IPS DF 19.7 (cell line): ENCODE measurements around the gene POMGNT1.

Experiments
- DNase-seq: peaks from one replicate; pipeline ENCODE4 v3.0.0-alpha.2; 2013; ENCODE audit warnings: low read depth, low spot score

The POMGNT1 gene

DNA sequence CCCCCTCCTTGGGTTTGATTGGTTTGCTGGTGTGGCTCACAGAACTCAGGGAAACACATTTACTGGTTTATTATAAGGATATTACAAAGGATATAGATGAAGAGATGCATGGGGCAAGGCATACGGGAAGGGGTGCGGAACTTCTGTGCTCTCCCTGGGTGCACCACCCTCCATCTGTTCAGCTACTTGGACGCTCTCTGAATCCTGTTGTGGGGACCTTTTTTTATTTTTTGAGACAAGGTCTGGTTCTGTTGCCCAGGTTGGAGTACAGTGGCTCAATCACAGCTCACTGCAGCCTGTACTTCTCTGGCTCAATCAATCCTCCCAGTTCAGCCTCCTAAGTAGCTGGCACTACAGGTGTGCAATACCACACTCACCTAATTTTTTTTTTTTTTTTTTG is 12.3 kb upstream of the POMGNT1 start:
- DNase-seq: no peak

DNA sequence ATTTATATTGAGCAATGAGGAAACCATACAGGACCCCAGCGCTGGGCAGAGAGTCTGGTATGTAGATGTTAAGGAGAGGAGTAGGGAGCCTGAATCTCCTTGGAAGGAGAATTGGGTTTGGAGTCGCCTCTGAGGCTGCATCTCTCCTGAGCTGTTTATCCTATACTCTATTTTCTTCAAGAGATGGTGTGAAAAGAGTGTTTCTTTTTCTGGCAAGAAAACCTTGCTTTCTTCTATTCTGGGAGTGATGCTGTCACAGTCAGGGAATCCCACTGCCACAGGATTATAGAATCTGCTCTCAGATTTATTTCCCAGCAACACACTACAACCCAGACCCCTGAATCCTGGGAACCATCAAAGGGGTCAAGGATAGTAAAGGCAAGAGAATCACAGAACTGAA is 8.2 kb upstream of the POMGNT1 start:
- no peak for DNase-seq

DNA sequence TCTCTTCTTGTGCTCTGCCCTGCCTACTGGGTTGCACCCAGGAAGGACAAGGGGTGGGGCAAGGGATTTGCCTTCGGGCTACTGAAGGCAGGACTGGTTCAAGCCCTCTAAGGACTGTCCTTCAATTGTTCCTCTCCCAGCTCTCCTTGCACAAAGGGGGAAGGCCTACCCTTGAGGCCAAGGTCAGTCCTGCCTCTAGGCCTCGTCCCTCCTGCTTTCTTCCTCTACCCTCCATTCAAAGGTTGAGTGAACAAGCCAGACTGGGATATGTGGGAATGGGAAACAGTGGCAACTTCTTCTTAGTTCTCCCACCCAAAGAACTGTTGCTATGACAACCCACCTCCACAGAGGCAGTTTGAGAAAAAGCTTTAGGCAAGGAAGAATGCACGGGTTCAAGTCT is 7.6 kb upstream of the POMGNT1 start:
- no peak for DNase-seq

DNA sequence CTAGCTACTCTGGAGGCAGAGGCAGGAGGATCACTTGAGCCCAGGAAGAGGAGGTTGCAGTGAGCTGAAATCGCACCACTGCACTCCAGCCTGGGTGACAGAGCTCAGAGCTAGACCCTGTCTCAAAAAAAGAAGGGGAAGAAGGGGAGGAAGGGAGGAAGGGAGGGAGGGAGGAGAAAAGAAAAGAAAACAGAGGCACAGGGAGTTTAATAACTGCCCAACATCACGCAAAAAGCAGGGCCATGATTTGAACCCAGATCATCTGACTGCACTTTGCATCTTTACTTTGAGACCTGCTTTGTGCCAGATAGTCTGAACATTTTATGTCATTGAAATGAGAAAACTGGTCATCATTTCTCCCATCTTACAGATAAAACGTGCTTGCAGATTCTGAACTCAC is 6.9 kb upstream of the POMGNT1 start:
- no peak for DNase-seq

DNA sequence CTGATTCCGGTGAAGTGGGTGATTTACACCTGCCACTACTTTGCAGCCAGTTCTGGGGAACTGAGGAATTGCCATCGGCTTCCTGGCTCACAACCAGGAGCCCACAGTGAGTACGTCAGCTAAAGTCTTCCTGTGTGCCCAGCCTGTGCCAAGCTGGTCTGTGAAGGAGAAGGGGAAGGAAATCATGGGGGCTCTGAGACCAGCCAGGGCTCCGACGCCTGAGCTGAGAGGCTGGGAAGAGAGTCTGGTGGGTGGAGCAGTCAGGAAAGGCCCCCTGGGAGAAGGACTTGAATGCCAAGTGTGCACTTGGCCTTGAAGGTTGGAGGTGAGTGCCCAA is 6.1 kb upstream of the POMGNT1 start:
- DNase-seq: no peak

DNA sequence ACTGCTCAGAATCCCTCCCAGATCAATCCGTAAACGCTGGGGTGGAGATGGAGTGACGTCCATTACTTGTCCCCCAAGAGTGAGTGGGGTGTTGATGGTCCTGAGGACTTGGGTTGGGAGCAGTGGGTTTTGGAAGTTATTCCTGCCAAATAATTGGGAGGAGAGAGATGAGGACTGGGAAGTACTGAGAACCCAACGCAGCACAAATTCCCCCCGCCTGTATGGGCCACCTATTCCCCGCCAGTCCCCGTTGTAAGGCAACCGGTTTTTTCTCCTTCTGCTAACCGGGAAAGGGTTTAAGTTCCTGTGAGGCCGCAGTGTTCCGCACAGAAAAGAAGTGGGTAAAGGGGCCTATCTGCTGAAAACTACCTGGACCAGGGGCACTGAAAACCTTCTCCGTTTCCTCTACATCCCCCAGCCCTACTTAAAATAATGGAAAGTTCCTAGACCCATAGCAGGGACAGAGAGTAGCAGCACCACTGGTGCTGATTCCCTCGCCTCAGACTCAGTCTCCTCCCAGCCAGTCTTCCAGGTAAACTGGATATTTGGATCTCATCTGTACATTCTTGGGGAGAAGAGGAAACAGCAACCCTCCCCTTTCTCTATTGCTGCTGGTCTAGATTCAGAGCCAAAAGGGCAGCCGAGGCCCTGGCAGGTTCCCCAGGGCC is 5.6 kb upstream of the POMGNT1 start:
- DNase-seq: no peak

DNA sequence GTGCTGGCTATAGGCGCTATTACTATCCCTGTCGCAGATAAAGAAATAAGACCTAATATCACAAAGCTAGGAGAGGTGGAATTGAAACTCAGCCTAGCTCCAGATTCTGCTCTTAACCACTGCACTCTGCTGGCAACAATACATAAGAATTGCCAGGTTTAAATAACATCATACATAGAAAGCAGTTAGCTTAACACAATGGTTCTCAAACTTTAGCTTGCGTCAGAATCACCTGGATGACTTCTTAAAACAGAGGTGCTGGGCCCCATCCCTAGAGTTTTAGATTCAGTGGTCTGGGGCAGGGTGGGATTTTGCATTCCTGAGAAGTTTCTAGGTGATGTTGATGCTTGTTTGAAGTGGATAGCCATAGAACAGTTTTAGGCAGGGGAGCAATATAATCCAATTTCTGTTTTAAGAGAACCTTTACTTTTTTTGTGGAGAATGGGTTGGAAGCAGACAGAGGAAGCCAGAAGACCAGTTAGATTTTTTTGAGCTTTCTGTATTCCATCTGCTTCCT is 1.1 kb upstream of the POMGNT1 start:
- no peak for DNase-seq

DNA sequence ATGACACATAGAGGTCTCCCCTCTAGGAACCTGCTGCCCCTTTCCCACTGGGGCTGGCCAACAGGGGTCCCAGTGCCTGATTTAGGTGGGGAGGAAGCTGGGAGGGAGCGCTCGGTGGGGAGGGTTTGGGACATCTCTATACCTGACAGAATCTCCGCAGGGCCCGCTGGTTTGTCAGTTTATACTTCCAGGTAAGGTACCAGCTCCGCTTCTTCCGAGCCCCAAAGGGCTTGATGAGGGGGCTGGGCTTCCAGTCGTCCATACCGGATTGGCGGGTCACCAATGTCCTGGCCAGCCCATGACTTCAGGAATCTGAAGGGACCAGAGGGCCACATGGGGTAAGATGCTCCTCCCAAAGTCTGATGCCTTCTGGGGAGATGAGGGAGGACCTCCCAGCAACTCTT is 672 bp downstream of the POMGNT1 start:
- DNase-seq: no peak

DNA sequence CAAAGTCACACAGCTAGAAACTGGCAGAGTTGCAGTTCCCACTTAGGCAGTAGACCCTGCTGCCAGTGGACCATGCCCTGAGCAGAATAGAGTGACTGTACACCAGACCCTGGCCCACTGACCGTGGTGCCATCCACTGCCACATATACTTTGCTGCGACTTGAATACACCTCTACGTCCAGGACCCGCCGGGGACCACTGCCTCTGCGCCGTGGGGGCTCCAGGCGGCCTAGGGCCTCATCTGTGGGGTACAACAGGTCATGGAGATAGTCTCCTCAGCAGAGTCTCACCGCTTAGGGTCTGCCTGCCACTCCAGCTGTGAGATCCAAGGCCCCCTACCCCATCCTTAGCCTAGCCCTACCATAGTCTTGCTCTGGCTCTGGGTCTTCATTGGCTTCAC is 1.6 kb downstream of the POMGNT1 start:
- no peak for DNase-seq

DNA sequence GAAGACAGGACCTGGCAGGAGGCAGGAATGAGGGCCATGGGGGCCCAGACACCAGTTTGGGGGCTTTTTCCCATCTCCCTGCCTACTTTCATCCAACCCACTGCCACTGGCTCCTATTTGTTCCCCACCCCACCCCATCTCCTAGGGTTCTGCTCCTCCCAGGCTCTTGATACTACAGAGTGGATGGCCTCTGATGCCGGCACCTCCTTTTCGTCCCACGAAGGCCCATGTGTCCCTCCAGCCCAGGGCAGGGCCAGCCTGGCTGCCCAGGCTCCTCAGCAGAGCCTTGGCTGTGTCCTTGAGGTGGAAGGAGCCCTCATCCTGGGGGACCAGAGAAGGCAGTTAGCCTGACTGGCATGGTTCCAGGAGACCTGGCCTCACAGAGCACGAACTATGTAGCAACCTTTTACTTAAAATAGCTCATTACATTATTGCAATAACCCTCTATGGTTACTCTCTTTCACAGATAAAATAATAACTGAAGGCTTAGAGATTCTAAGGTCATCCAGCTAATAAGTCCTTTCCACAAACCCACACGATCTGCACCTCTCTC is 3.5 kb downstream of the POMGNT1 start:
- no peak for DNase-seq

DNA sequence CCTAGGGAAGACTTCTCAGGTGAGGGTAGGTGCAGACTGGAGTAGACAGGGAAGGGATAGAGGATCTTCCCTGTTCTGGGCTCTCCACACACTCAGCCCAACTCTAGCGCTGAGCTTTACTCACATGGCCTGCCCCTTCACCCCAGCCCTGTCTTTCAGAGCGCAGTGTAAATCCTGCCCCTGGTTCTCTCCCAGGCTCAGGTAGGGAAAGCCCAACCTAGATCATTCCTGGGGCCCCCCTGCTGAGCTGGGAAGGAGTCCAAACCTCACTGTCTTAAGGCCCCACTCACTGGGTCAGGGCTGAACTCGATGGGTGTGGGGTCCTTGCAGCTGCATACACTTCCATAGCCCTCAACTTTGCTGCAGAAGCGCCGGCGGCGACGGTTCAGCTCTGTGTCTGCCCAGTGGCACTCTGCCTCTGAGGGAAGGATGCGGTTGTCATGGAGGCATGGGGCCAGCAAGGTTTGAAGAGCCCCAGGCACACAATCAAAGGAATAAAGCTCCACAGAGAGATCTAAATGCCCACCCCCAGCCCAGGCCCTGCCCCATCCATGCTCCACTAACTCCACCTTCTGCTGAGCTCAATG is 4.2 kb downstream of the POMGNT1 start:
- DNase-seq: no peak

DNA sequence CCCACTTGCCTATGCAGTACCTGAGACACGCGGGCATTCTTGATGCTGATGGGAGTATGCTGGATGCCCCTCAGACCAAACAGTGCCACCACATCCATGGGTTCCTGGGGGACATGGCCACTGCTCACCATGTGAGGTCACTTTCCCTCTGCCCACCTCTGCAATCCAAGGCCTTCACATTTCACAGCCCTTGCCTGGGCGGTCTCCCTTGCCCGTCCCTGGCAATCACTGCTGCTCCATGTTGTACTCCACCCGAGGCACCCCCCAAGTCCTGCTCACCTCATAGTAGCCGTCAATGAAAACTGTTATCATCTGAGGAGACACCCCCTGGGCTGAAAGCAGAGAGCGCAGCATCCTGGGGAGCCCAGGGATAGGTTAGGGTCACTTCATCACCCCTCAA is 4.9 kb downstream of the POMGNT1 start:
- DNase-seq: no peak

DNA sequence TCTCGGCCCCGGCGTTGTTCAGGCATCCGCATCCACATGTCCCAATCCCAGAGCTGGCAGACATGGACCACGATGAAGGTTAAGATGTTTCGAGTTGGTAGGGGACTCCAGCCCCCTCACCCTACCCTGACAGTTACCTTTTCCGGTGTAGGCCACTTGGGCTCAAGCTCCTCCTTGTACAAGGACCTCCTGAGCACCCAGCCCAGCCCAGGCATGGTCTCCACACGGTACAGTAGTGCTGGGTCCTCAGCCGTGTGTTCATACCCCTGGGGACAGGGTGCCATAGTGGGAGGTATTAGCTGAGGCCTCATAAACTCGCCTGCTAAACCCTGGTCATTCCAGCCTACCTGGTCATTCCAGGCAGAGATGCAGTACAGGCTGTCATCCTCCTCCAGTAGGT is 6.1 kb downstream of the POMGNT1 start:
- no peak for DNase-seq

DNA sequence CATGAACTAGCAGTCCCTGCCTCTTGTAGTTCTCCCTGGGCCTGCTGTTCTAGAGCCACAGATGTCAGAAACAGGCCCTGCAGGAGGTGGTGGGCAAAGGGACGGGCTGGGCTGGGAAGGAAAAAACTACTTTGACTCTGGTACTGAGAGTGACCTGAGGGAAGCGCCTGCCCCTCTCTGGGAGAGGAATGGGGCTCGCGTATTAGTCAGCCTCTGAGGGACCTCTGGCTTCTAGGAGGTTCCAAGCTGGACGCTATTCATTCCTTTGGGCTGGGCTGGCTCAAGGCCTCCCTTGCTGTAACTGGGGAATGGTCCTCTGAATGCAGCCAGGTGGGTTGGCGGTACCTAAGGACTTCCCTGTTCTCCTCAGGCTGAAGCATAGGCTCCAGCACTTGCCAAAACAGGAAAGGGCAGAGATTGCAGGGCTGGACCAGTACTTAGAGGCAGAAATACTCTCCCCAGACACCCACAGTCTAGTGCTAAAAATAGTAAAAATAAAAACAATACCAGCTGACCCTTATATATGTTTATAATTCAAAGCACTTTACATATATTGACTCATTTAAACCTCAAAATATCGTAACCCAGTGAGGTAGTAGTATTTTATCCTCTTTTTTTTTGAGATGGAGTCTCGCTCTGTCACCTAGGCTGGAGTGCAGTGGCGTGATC is 7.1 kb downstream of the POMGNT1 start:
- no peak for DNase-seq

DNA sequence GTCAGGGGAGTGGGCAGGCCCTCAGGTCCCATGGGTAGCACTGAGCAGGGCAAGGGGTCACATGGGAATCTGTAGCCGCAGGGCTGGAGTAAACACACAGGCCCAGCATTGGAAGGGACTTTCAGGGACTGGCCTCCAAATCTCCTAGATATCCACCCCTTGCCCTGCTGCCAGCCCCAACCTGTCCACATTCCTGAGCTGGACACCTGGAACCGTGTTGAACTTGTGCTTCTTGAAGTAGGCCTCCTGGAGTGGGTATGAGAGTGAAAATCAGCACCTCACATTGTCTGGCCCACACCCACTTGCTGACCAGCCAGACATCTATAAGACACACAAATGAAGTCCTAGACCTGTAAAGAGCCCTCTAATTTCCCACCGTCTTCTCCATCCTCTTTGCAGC is 7.7 kb downstream of the POMGNT1 start:
- no peak for DNase-seq

DNA sequence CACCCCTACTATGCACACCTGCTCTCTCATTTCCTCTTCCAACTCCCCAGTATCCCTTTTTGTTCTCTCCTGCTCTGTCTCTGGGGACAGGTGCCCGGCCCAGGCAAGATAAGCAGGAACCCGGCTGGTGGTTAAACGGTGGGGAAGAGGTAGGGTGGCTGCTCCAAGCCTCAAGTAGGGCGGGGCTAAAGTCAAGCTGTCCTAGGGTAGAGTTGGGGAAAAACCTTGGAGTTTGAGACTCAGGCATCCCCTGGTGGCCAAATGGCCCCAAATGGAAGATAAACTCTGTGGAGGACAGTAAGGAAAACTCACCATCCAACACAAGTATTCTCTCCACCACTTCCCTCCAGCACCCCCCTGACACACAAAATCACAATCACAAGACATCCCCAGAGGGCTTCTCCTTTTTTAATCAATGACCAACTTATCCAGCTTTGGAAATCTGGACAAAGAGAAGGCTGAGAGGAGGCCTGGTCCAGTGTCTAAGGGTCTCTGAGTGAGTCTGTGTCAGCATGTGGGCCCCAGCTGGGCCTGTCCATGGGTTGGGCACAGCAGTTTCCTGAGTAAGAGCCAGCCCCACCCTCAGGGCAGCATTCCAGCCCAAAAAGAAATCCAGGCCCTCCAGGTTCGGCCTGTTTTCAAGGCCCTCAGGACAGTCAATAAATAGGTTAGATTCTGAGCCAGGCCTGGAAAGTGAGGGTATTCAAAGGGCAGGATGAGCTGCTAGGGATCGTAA is 9.8 kb downstream of the POMGNT1 start:
- DNase-seq: no peak

DNA sequence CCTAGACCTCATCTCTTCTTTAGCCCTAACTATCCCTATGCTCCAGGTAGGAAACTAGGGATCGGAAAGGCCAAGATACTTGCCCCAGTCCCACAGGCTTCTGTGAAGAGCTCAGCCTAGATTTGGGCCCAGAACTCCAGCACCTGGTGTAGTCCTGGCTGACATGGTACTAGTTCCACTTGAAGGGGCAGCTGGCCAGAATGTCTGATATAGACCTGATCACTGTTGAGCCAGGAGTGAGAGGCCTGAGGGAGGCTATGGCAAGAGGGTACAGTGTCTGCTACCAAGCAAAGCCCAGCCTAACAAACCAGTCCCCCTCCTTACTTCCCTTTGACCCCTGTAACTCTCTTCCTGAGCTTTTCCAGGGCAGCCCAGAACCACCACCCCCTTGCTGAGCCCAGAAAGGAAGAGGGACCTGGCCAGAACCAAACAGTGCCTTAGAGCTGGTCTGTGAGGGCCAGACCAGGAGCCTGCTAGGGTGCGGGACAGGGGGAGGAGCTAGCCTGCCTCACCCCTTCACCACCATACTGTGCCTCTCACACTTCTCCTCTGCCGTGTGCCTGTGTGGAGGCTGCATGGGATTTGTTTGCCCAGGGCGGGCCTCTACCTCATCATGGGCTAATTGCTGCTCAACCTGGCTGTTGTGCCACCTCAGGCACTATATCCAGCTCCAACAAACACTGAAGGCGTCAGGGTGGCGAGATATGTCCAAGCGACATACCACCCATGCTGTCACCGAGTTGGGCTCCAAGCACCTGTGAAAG is 10.9 kb downstream of the POMGNT1 start:
- DNase-seq: no peak

DNA sequence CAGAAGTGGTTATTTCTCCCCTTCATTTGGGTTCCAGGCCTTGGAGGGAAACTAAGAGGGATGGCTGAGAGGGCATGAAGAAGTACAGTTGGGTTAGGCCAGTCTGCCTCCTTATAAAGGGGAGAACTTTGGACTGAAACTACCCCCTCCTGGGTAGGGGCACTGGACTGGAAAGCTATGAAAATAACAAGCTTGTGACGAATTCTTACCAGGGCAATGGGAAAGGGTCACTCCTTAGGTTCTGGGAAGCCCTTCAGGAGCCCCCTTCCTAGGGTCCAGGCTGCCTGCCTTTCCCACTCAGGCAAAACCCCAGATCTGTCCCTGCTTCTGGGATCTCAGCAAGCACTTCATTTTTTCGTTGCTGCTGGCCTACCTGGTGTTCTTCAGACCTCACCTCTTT is 12.2 kb downstream of the POMGNT1 start:
- DNase-seq: no peak

DNA sequence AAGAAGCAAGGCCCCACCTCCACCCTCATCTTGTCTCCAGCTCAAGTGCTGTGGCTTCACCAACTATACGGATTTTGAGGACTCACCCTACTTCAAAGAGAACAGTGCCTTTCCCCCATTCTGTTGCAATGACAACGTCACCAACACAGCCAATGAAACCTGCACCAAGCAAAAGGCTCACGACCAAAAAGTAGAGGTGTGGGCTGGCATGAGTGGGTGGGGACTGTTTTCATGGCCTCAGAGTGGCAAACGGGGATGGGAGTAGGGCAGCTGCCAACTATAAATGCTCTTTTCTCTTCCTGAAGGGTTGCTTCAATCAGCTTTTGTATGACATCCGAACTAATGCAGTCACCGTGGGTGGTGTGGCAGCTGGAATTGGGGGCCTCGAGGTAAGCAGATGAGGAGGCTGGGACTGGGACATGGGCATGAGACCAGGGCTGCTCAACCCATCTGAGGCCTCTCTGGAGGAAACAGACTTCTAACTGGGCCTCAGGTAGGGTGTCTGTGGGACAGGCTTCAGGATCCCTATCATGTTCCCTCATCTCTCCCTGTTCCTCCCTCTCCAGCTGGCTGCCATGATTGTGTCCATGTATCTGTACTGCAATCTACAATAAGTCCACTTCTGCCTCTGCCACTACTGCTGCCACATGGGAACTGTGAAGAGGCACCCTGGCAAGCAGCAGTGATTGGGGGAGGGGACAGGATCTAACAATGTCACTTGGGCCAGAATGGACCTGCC is 13.1 kb downstream of the POMGNT1 start:
- no peak for DNase-seq

DNA sequence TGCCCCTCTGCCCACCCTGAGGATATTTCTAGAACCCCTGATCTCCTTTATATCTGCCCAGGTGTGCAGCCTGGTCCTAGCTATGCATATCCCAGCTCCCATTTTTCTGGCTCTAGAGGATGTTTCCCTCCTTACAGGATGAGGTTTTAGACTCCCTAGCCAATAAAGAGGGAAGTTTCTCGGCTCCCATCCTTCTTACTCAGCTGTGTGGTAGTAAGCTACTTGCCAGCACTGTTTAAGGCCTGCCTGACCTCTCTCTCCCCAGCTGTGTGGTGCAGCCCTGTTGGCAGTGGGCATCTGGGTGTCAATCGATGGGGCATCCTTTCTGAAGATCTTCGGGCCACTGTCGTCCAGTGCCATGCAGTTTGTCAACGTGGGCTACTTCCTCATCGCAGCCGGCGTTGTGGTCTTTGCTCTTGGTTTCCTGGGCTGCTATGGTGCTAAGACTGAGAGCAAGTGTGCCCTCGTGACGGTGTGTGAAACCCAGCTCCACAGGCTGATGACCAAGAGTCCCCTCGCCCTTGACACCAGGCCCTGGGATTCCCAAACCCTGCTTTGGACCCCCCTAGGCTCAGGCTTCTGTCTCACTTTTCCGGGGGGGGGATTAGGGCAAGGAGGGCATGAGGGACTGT is 14.2 kb downstream of the POMGNT1 start:
- no peak for DNase-seq
